HepG2 (cell line): ENCODE data around the gene MPC1. TPM values are rescaled to one million over a fixed set of nuclear protein-coding genes. Genes with fewer than 3 reads are reported as not detected.
A peak's percentile ranks its signal among the peaks of the same experiment; 100 is the strongest.

Experiments
- CREB1 ChIP-seq, 2 experiments: fragments of 450-650 bp in 1 of 2; IDR thresholded peaks; 2 replicates each; pipeline ENCODE4 v1.6.1; 2016 to 2017; ENCODE audit warnings: control low read depth in 1 of 2, mild to moderate bottlenecking in 1 of 2, missing compliant biosample characterization in 1 of 2, missing genetic modification characterization in 1 of 2
- MIER2 ChIP-seq: IDR thresholded peaks from 2 replicates; pipeline ENCODE4 v1.6.1; 2016; ENCODE audit warnings: missing biosample characterization, missing genetic modification reagents
- NR2F6 ChIP-seq, 2 experiments: IDR thresholded peaks; 2 replicates each; pipeline ENCODE4 v1.6.1; 2016; ENCODE audit warnings: antibody characterized with exemption in 1 of 2, mild to moderate bottlenecking in 1 of 2
- PAF1 ChIP-seq: IDR thresholded peaks from 2 replicates; pipeline ENCODE4 v1.6.1; 2016; ENCODE audit warnings: missing genetic modification reagents, missing compliant biosample characterization
- PHF21A ChIP-seq: sonication (generic); formaldehyde crosslinking; IDR thresholded peaks from 2 replicates; pipeline ENCODE4 v1.5.0; 2020; ENCODE audit warnings: mild to moderate bottlenecking, missing genetic modification reagents
- POLR2A ChIP-seq, 2 experiments: IDR thresholded peaks; 2 replicates each; pipeline ENCODE4 v1.6.1; 2011; ENCODE audit warnings: low read depth in 2 of 2, low read length in 2 of 2, mild to moderate bottlenecking in 1 of 2, moderate library complexity in 1 of 2; ENCODE audit not compliant: insufficient read depth in 1 of 2
- PRDM15 ChIP-seq: sonication (generic); formaldehyde crosslinking; IDR thresholded peaks from 2 replicates; pipeline ENCODE4 v1.4.0; 2020; ENCODE audit warnings: missing genetic modification reagents
- SRSF9 ChIP-seq: fragments of 200-400 bp; formaldehyde crosslinking; IDR thresholded peaks from 2 replicates; pipeline ENCODE4 v1.6.1; 2018; ENCODE audit warnings: borderline replicate concordance, mild to moderate bottlenecking, low read depth, low read length; ENCODE audit not compliant: insufficient read depth, poor library complexity, severe bottlenecking
- ZNF260 ChIP-seq: sonication (generic); formaldehyde crosslinking; IDR thresholded peaks from 2 replicates; pipeline ENCODE4 v1.4.0; 2020; ENCODE audit warnings: missing genetic modification reagents, low read depth, mild to moderate bottlenecking, borderline replicate concordance
- ZNF331 ChIP-seq: sonication (generic); formaldehyde crosslinking; IDR thresholded peaks from 2 replicates; pipeline ENCODE4 v1.4.0; 2020; ENCODE audit warnings: missing genetic modification reagents
- polyA plus RNA-seq, 8 experiments: library from polyadenylated mRNA; depleted of rRNA in 3 of 8; stranded (reverse) in 7 of 8; unstranded in 1 of 8; fragments of >200 nt; fragmentation: Illumina TruSeq in 4 of 8; extraction: Trizol in 4 of 8; gene quantifications; 2 replicates each; pipeline versions ENCODE4 v1.2.1 to v1.2.3, GENCODE V29; 2011 to 2016; ENCODE audit warnings: low read depth in 4 of 8, missing spikeins in 1 of 8, mixed read lengths in 1 of 8; ENCODE audit not compliant: insufficient read depth in 1 of 8
- total RNA-seq, 5 experiments: library from RNA; depleted of rRNA; stranded (reverse); fragments of >200 nt; fragmentation: Illumina TruSeq; extraction: Trizol; gene quantifications; 2 replicates each; pipeline ENCODE4 v1.2.3, GENCODE V29; 2016; ENCODE audit warnings: low read depth in 1 of 5
- TF ChIP-seq, protein P1 (sequence below): sonication (generic); formaldehyde crosslinking; IDR thresholded peaks from 2 replicates; pipeline ENCODE4 v1.5.1; 2020; ENCODE audit warnings: mild to moderate bottlenecking, missing genetic modification reagents
- TF ChIP-seq, protein P2 (sequence below): sonication (generic); formaldehyde crosslinking; IDR thresholded peaks from 2 replicates; pipeline ENCODE4 v1.4.0; 2020; ENCODE audit warnings: missing genetic modification reagents, borderline replicate concordance

The MPC1 gene
- total and polyA plus RNA-seq, 2 of the 13 experiments (the other 11 are each of a cell fraction or from before 2014, with no cell fraction given) = 189 to 214 TPM

DNA sequence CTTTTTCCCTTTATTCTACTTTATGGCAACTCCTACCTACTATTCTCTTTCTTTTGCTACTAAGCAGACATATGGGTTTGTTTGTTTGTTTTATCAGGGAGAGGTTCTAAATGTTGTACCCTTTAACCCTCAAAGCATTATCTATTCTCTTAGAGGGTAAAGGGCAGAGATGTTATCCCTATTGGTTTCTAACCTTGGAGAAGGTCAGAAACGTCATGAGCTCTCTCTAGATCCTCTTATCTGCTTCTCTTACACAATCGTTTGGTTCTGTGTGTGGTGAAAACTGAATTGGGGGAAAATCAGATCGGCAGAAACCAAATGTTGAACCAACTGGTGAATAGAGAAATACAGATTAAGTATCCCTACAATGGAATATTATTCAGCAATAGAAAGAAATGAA, 6.4 kb upstream of the MPC1 start (continued):
- TF ChIP-seq, protein P1, sequence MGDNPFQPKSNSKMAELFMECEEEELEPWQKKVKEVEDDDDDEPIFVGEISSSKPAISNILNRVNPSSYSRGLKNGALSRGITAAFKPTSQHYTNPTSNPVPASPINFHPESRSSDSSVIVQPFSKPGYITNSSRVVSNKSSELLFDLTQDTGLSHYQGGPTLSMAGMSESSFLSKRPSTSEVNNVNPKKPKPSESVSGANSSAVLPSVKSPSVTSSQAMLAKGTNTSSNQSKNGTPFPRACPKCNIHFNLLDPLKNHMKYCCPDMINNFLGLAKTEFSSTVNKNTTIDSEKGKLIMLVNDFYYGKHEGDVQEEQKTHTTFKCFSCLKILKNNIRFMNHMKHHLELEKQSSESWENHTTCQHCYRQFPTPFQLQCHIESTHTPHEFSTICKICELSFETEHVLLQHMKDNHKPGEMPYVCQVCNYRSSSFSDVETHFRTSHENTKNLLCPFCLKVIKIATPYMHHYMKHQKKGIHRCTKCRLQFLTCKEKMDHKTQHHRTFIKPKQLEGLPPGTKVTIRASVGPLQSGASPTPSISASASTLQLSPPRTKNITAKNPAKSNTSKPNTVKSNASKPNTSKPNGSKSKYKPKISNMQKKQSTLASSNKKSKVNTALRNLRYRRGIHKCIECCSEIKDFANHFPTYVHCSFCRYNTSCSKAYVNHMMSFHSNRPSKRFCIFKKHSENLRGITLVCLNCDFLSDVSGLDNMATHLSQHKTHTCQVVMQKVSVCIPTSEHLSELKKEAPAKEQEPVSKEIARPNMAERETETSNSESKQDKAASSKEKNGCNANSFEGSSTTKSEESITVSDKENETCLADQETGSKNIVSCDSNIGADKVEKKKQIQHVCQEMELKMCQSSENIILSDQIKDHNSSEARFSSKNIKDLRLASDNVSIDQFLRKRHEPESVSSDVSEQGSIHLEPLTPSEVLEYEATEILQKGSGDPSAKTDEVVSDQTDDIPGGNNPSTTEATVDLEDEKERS = no peak
- TF ChIP-seq CREB1 (IDR thresholded peaks at IDR 0.05) = peak; percentile 31; the same call in 1 of the 2 replicates
- TF ChIP-seq CREB1 (CRISPR knock-in tag; IDR thresholded peaks at IDR 0.05) = peak; percentile 80
- TF ChIP-seq PRDM15 (CRISPR knock-in tag) = 0 out of 2 replicates have a peak, but pooled peaks have one; percentile 29
- TF ChIP-seq, protein P2, sequence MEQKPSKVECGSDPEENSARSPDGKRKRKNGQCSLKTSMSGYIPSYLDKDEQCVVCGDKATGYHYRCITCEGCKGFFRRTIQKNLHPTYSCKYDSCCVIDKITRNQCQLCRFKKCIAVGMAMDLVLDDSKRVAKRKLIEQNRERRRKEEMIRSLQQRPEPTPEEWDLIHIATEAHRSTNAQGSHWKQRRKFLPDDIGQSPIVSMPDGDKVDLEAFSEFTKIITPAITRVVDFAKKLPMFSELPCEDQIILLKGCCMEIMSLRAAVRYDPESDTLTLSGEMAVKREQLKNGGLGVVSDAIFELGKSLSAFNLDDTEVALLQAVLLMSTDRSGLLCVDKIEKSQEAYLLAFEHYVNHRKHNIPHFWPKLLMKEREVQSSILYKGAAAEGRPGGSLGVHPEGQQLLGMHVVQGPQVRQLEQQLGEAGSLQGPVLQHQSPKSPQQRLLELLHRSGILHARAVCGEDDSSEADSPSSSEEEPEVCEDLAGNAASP (CRISPR knock-in tag) = peak; percentile 84; the same call in 1 of the 2 replicates
- no peak for TF ChIP-seq PAF1 (CRISPR knock-in tag)
- TF ChIP-seq MIER2 (CRISPR knock-in tag) = no peak
- TF ChIP-seq ZNF331 (CRISPR knock-in tag) = 0 out of 2 replicates have a peak, but pooled peaks have one; percentile 30
- TF ChIP-seq SRSF9 = no peak
- TF ChIP-seq NR2F6 (IDR thresholded peaks at IDR 0.05) = peak; percentile 96
- TF ChIP-seq NR2F6 (CRISPR knock-in tag; IDR thresholded peaks at IDR 0.05) = peak; percentile 91
- no peak for TF ChIP-seq ZNF260
- no peak for TF ChIP-seq POLR2A (IDR thresholded peaks at IDR 0.05; ENCODE audit: insufficient read depth in 1 of 2, low read depth in 2 of 2, low read length in 2 of 2)
- peak; percentile 36; the same call in 1 of the 2 replicates for TF ChIP-seq PHF21A (CRISPR knock-in tag)
